Measurements from ENCODE around the gene FCER2. TPM values are rescaled to one million over a fixed set of nuclear protein-coding genes. Genes with fewer than 3 reads are reported as not detected.

FCER2 gene
- total RNA-seq, 6 experiments from 2014 or later, result not detected

DNA sequence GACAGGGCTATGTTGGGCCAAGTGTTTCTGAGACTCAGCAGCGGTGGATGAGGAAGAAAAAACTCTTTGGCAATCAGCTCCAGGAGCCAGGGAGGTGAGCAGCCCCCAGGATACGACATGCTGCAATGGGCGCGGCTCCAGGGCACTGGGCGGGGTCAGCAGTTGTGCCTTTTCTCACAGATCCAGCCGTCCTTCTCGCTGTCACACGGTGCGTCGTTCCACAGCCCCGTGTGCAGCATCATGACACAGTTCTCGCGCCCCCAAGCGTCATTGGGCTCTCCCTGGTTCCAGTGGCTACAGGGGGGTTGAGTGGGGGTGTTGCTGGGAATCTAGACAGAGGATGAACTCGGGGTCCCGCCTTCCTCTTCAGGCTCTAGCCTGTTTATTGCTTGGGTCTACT lies 27.3 kb upstream of the FCER2 start:
- no peaks in the 10 kb centered on the region for H3K36me3 Mint-ChIP-seq (ENCODE audit: low read depth)
- TF ChIP-seq CTCF (IDR thresholded peaks at IDR 0.05), result no peak
- H3K27ac Mint-ChIP-seq, result no peak overlapping the region
- DNase-seq, result no peak
- peaks cover 34% of the 10 kb centered on the region for H3K27me3 Mint-ChIP-seq (ENCODE audit: insufficient read depth)
- no peaks in the 10 kb centered on the region for H3K4me1 Mint-ChIP-seq (ENCODE audit: low read depth)
- H3K4me3 Mint-ChIP-seq, result no peak overlapping the region
- H3K9me3 Mint-ChIP-seq, result no peaks in the 10 kb centered on the region; the same call in 1 of the 2 replicates

DNA sequence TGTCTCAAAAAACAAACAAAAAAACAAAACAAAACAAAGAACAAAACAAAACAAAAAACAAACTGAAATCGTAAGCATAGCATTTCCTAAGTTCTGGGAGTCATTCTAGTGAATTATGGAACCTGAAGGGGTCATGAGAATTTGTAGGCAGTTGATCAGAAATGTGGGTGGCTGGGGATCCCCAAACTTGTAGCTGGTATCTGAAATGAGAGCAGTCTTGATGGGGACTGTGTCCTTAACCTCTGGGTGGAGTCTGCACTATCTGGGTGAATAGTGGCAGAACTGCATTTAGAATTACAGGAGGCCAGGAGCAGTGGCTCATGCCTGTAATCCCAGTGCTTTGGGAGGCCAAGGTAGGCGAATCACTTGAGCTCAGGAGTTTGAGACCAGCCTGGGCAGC lies 23.9 kb upstream of the FCER2 start:
- H3K4me3 Mint-ChIP-seq, result no peak overlapping the region
- peaks cover 46% of the 10 kb centered on the region for H3K27me3 Mint-ChIP-seq (ENCODE audit: insufficient read depth)
- no peaks in the 10 kb centered on the region; the same call in 1 of the 2 replicates for H3K9me3 Mint-ChIP-seq
- no peak for TF ChIP-seq CTCF (IDR thresholded peaks at IDR 0.05)
- no peaks in the 10 kb centered on the region for H3K36me3 Mint-ChIP-seq (ENCODE audit: low read depth)
- no peaks in the 10 kb centered on the region for H3K4me1 Mint-ChIP-seq (ENCODE audit: low read depth)
- DNase-seq, result no peak
- H3K27ac Mint-ChIP-seq, result no peak overlapping the region

DNA sequence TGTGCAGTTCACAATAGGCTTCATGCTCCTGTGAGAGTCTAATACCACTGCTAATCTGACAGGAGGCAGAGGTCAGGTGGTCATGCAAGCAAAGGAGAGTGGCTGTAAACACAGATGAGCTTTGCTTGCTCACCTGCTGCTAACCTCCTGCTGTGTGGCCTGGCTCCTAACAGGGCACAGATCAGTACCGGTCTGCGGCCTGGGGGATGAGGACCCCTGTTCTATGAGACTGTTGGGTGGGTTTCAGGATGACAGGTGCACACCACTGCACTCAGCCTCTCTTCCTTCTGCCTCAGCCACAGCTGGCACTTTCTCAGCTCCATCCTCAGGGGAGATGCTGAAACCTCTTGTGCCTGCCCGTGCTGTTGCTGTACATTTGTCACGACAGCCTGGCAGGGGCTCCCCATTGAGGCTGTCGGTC lies 20.3 kb upstream of the FCER2 start:
- Mint-ChIP-seq H3K27me3 (ENCODE audit: insufficient read depth) (peaks cover 32% of the 10 kb centered on the region), H3K9me3 (no peaks in the 10 kb centered on the region; the same call in 1 of the 2 replicates), H3K4me1 (ENCODE audit: low read depth) (no peaks in the 10 kb centered on the region), H3K36me3 (ENCODE audit: low read depth) (no peaks in the 10 kb centered on the region), H3K27ac (no peak overlapping the region), H3K4me3 (no peak overlapping the region)
- DNase-seq, result no peak
- no peak for TF ChIP-seq CTCF (IDR thresholded peaks at IDR 0.05)

DNA sequence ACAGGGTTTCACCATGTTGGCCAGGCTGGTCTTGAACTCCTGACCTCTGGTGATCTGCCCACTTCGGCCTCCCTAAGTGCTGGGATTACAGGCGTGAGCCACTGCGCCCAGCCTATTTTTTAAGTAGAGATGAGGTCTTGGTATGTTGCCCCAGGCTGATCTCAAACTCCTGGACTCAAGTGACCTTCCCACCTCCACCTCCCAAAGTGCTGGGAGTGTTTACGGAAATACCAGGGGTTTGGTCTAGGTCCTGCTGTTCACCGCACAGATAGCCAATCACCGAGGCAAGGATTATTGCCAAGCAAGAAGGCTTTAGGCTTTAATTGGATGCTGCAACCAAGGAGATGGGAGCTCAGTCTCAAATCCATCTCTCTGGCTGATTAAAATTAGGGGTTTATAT lies 18.4 kb upstream of the FCER2 start:
- Mint-ChIP-seq H3K36me3 (ENCODE audit: low read depth) (no peaks in the 10 kb centered on the region), H3K4me3 (no peak overlapping the region), H3K9me3 (no peaks in the 10 kb centered on the region; the same call in 1 of the 2 replicates), H3K27ac (no peak overlapping the region), H3K27me3 (ENCODE audit: insufficient read depth) (peaks cover 31% of the 10 kb centered on the region), H3K4me1 (ENCODE audit: low read depth) (no peaks in the 10 kb centered on the region)
- DNase-seq, result no peak
- no peak for TF ChIP-seq CTCF (IDR thresholded peaks at IDR 0.05)

DNA sequence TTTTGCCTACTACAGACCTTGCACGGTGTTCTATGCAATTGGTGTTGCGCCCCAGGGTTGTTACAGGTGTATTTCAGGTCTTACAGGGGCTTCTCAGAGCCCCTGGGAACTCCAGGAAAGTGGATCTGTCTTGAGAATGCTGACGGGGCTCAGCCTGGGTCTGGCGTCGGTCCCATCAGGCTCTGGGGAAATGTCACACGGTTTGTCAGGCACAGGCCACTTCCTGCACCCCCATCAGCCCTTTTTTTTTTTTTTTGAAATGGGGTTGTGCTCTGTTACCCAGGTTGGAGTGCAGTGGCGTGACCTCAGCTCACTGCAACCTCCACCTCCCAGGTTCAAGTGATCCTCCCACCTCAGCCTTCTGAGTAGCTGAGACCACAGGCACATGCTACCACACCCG lies 16.7 kb upstream of the FCER2 start:
- Mint-ChIP-seq H3K36me3 (ENCODE audit: low read depth) (no peaks in the 10 kb centered on the region), H3K27ac (no peak overlapping the region), H3K27me3 (ENCODE audit: insufficient read depth) (peaks cover 18% of the 10 kb centered on the region), H3K9me3 (no peaks in the 10 kb centered on the region; the same call in 1 of the 2 replicates), H3K4me1 (ENCODE audit: low read depth) (no peaks in the 10 kb centered on the region), H3K4me3 (no peak overlapping the region)
- no peak for DNase-seq
- TF ChIP-seq CTCF (IDR thresholded peaks at IDR 0.05), result no peak

GRCh38 chr19:7716762-7717161 lies 14.8 kb upstream of the FCER2 start:
- no peak for DNase-seq
- Mint-ChIP-seq H3K27me3 (ENCODE audit: insufficient read depth) (peaks cover 8% of the 10 kb centered on the region), H3K4me1 (ENCODE audit: low read depth) (no peaks in the 10 kb centered on the region), H3K27ac (no peak overlapping the region), H3K4me3 (no peak overlapping the region), H3K9me3 (no peaks in the 10 kb centered on the region; the same call in 1 of the 2 replicates), H3K36me3 (ENCODE audit: low read depth) (no peaks in the 10 kb centered on the region)
- no peak for TF ChIP-seq CTCF (IDR thresholded peaks at IDR 0.05)
